Right atrium auricular region (tissue), 2 donors: Measurements from ENCODE around the gene CRYBB3. TPM values are rescaled to one million over a fixed set of nuclear protein-coding genes. Genes with fewer than 3 reads are reported as not detected.

Experiments used
- DNase-seq: peaks from one replicate; pipeline ENCODE4 v3.0.0-alpha.2; 2019; ENCODE audit warnings: low spot score
- H3K27ac ChIP-seq, 2 donors: fragments of 200-600 bp; sonication (generic); 1 replicate in 1 of 2; 2 replicates in 1 of 2; pipeline ENCODE4 v1.5.1; 2016 to 2019
- H3K27me3 ChIP-seq, 2 donors: fragments of 200-600 bp; sonication (generic); one replicate each; pipeline versions ENCODE4 v1.5.1 to v1.6.0; 2017 to 2019
- H3K36me3 ChIP-seq: fragments of 200-600 bp; sonication (generic); one replicate; pipeline ENCODE4 v1.5.1; 2016
- H3K4me1 ChIP-seq, 2 donors: fragments of 200-600 bp; sonication (generic); one replicate each; pipeline versions ENCODE4 v1.5.1 to v1.6.0; 2017 to 2019
- H3K4me3 ChIP-seq, 2 donors: fragments of 200-600 bp; sonication (generic); 1 replicate in 1 of 2; 2 replicates in 1 of 2; pipeline ENCODE4 v1.5.1; 2017 to 2019; ENCODE audit warnings: mild to moderate bottlenecking in 1 of 2, moderate library complexity in 1 of 2
- H3K9me3 ChIP-seq, 2 donors: fragments of 200-600 bp; sonication (generic); one replicate each; pipeline ENCODE4 v1.5.1; 2019
- total RNA-seq, 2 donors: library from RNA; depleted of rRNA; stranded (reverse); fragments of >200 nt; gene quantifications; one replicate each; pipeline ENCODE4 v1.1.0, GENCODE V29; 2016
- TF ChIP-seq, protein P1 (sequence below), 2 donors: fragments of 200-600 bp; sonication (generic); IDR thresholded peaks; one replicate each; pipeline ENCODE4 v1.5.1; 2019; ENCODE audit warnings: antibody characterized with exemption in 2 of 2

CRYBB3 gene
- total RNA-seq, 2 donors from 2014 or later = not detected

DNA sequence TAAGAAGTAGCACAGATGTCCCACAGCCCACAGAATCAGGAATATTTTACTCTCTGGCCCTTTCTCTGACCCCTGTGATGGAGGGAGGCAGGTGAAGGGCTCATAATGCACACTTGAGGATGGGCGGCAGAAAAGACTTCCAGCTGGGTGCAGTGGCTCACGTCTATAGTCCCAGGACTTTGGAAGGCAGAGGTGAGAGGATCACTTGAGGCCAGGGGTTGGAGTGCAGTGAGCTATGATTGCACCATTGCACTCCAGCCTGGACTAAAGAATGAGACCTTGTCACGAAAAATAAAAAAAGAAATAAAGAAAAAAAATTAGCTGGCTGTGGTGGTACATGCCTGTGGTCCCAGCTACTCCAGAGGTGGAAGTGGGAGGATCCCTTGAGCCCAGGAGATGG is 13.5 kb upstream of the CRYBB3 start:
- H3K27ac ChIP-seq = no peak overlapping the region
- no peak for DNase-seq
- no peaks in the 10 kb centered on the region for H3K9me3 ChIP-seq
- no peaks in the 10 kb centered on the region for H3K27me3 ChIP-seq
- H3K36me3 ChIP-seq = peaks cover 43% of the 10 kb centered on the region
- TF ChIP-seq, protein P1, sequence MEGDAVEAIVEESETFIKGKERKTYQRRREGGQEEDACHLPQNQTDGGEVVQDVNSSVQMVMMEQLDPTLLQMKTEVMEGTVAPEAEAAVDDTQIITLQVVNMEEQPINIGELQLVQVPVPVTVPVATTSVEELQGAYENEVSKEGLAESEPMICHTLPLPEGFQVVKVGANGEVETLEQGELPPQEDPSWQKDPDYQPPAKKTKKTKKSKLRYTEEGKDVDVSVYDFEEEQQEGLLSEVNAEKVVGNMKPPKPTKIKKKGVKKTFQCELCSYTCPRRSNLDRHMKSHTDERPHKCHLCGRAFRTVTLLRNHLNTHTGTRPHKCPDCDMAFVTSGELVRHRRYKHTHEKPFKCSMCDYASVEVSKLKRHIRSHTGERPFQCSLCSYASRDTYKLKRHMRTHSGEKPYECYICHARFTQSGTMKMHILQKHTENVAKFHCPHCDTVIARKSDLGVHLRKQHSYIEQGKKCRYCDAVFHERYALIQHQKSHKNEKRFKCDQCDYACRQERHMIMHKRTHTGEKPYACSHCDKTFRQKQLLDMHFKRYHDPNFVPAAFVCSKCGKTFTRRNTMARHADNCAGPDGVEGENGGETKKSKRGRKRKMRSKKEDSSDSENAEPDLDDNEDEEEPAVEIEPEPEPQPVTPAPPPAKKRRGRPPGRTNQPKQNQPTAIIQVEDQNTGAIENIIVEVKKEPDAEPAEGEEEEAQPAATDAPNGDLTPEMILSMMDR (IDR thresholded peaks at IDR 0.05) = no peak
- no peak overlapping the region for H3K4me3 ChIP-seq
- no peaks in the 10 kb centered on the region for H3K4me1 ChIP-seq

DNA sequence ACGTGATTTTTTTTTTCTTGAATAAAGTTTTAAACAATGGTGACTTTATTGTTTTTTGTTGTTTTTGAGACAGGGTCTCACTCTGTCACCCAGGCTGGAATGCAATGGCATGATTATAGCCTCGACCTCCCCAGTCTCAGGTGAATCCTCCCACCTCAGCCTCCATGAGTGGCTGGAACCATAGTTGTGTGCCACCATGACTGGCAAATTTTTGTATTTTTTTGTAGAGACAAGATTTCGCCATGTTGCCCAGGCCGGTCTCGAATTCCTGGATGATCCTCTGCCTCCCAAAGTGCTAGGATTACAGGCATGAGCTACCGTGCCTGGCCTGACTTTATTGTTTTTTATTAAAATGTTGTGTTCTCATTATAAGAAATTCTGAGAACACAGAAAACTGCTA is 12.2 kb upstream of the CRYBB3 start:
- H3K27me3 ChIP-seq = no peaks in the 10 kb centered on the region
- TF ChIP-seq, protein P1 (IDR thresholded peaks at IDR 0.05) = no peak
- H3K9me3 ChIP-seq = no peaks in the 10 kb centered on the region
- peaks cover 47% of the 10 kb centered on the region for H3K36me3 ChIP-seq
- no peak overlapping the region for H3K4me3 ChIP-seq
- no peak overlapping the region for H3K27ac ChIP-seq
- no peak for DNase-seq
- no peaks in the 10 kb centered on the region for H3K4me1 ChIP-seq

DNA sequence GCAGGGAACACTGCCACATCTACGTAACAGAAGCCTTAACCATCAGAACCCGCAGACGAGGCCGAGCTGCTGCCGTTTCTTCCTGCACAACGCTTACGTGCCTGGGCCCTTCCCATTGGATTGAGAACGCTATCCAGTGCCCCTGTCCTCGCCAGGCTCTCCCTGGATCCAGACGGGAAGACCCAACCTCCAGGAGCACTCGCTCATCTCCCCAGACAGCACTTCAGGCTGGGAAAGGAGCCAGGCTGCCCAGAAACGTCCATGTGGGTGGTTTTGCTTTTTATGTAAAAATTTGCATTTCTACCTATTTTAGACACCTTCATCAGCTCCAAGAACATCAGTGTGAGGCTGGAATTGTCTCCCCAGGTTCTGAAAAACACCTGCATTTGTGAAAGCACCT is 7.3 kb upstream of the CRYBB3 start:
- DNase-seq = no peak
- TF ChIP-seq, protein P1 (IDR thresholded peaks at IDR 0.05) = no peak
- Histone ChIP-seq H3K27me3 (no peaks in the 10 kb centered on the region), H3K9me3 (no peaks in the 10 kb centered on the region), H3K4me1 (no peaks in the 10 kb centered on the region), H3K4me3 (no peak overlapping the region), H3K36me3 (peaks cover 34% of the 10 kb centered on the region), H3K27ac (no peak overlapping the region)

DNA sequence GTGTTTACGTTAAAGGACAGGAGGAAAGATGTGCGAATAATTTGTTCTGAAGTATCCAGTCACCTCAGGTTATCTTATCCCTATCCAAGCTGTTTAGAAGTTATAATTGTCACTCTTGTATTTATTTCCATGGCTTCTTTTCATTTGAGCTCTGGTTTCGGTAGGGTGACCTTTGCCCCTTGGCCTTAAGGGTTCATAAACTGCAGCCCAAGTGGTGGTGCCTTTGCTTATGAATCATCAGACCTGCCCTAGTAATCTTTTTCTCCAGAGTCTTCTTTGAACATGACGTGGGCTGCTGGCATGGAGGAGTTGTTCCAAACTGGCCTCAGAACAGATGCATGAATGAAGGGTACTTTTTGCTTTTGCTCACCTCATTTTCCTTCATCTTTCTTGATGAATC is 6.5 kb upstream of the CRYBB3 start:
- Histone ChIP-seq H3K4me3 (no peak overlapping the region), H3K27me3 (no peaks in the 10 kb centered on the region), H3K9me3 (no peaks in the 10 kb centered on the region), H3K27ac (no peak overlapping the region), H3K4me1 (no peaks in the 10 kb centered on the region), H3K36me3 (peaks cover 41% of the 10 kb centered on the region)
- no peak for DNase-seq
- TF ChIP-seq, protein P1 (IDR thresholded peaks at IDR 0.05) = no peak

DNA sequence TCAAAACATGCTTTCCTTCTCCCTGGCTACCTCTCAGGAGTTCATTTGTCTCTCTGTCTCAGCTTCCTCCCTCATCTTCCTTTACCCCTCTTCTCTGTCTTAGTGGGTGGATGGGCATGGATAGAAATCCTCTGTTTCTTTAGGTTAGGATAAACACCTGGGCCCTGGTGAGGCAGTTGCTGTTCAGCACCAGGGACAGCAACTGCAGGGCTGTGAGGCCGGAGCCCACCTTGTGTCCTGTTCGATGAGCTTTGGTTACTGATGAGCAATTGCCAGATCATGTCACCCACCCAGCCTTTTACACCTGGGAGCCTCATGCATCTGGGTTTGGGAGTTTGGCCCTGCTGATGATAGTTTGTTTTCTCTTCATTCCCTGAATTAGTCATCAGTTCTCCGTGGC is 6.1 kb upstream of the CRYBB3 start:
- no peak for DNase-seq
- Histone ChIP-seq H3K9me3 (no peaks in the 10 kb centered on the region), H3K27ac (no peak overlapping the region), H3K4me3 (no peak overlapping the region), H3K27me3 (no peaks in the 10 kb centered on the region), H3K4me1 (no peaks in the 10 kb centered on the region), H3K36me3 (peaks cover 45% of the 10 kb centered on the region)
- TF ChIP-seq, protein P1 (IDR thresholded peaks at IDR 0.05) = no peak

DNA sequence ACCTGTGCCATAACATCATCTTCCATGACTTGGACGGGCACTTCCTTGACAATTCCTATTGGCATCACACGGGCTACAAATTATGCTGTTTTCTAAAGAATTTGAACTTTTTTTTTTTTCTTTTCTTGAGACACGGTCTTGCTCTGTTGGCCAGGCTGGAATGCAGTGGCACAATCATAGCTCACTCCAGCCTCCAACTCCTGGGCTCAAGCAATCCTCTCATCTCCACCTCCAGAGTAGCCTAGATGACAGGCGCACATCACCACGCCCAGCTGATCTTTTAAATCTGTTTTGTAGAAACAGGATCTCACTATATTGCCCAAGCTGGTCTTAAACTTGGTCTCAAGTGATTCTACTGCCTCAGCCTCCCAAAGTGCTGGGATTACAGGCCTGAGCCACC is 3.3 kb upstream of the CRYBB3 start:
- Histone ChIP-seq H3K27me3 (no peaks in the 10 kb centered on the region), H3K27ac (no peak overlapping the region), H3K9me3 (no peaks in the 10 kb centered on the region), H3K4me1 (no peaks in the 10 kb centered on the region), H3K36me3 (peaks cover 34% of the 10 kb centered on the region), H3K4me3 (no peak overlapping the region)
- TF ChIP-seq, protein P1 (IDR thresholded peaks at IDR 0.05) = no peak
- no peak for DNase-seq
